Measurements from ENCODE around the gene GALNT7.
"Not testable (repeated sequence)": the region's sequence is repeated elsewhere in the genome, so short reads cannot be mapped to it uniquely, and the experiment has no call there.

Gene GALNT7

GRCh38 chr4:173166491-173166890, 2.1 kb upstream of the GALNT7 start:
- DNase-seq (ENCODE audit: low spot score), result no peak

- DNase-seq (ENCODE audit: low spot score), result peak; percentile 50
These were observed 734 bp upstream of the GALNT7 start for GRCh38 chr4:173167758-173168395.

- no peak for DNase-seq (ENCODE audit: low spot score)
These were observed 492 bp downstream of the GALNT7 start for GRCh38 chr4:173169178-173169427.

GRCh38 chr4:173169428-173170181, 994 bp downstream of the GALNT7 start:
- peak; percentile 52 for DNase-seq (ENCODE audit: low spot score)

DNA sequence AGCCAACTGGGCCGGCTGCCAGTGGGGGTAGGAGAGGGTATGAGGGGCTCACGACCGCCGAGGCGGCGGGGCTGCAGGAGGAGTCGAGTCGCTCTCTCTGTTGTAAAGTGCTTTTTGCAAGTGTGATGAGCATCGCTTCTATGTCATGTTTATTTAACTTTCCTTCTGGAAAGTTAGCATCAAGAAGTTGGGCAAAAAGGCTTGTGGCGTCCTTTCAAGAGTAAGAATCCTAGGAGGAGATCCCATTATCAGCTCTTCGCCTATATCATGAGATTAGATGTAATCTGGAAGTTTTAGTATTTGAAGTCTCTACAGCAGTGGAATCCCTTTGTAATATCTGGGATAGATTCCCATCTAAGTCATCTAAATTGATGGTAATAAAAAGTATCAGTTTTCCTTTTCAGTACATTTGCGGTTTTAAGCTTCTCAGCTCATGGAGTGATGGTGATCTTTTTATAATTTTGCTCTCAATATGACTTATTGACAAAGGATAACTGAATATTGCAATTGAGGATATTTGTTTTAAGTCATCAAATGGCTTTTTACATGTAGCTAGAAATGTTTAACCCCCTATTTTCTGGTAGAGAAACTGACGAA, 1.7 kb downstream of the GALNT7 start:
- no peak for DNase-seq (ENCODE audit: low spot score)

- peak; percentile 16 for DNase-seq (ENCODE audit: low spot score)
These were observed 2.5 kb downstream of the GALNT7 start for GRCh38 chr4:173171098-173171497.

DNA sequence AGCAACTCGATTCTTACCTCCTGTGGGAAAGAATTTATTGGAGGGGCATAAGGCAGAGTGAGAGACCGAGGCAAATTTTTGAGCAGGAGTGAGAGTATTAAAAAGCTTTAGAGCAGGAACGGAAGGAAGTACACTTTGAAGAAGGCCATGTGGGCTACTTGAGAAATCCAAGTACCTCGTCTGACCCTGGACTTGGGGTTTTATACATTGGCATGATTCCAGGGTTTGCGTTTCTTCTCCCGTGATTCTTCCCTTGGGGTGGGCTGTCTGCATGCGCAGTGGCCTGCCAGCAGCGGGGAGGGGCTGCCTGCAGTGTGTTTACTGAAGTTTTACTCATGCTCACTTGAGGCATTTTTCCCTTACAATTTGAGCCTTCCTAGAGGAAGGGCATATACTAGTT, 3.4 kb downstream of the GALNT7 start:
- DNase-seq (ENCODE audit: low spot score), result no peak

GRCh38 chr4:173174184-173174583, 5.6 kb downstream of the GALNT7 start:
- DNase-seq (ENCODE audit: low spot score), result no peak

GRCh38 chr4:173174594-173175012, 6.0 kb downstream of the GALNT7 start:
- DNase-seq (ENCODE audit: low spot score), result no peak

DNA sequence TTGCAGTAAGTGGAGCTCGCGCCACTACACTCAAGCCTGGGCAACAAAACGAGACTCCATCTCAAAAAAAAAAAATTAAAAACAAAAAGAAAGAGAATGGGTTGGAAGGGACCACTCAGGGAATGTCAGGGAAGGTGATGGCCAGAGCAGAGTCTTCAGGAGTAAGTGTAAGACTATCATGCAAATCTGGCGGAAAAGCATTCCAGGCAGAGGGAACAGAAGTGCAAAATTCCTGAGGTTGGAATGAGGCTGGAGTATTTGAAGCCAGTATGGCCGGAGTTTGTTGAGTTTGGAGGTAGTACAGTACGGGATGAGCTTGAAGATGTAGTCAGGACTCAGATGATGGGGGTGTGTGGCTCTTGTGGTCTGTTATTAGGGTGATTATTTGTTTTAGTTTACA, 7.4 kb downstream of the GALNT7 start:
- no peak for DNase-seq (ENCODE audit: low spot score)

- DNase-seq (ENCODE audit: low spot score), result no peak
These were observed 8.6 kb downstream of the GALNT7 start for GRCh38 chr4:173177232-173177631.

DNA sequence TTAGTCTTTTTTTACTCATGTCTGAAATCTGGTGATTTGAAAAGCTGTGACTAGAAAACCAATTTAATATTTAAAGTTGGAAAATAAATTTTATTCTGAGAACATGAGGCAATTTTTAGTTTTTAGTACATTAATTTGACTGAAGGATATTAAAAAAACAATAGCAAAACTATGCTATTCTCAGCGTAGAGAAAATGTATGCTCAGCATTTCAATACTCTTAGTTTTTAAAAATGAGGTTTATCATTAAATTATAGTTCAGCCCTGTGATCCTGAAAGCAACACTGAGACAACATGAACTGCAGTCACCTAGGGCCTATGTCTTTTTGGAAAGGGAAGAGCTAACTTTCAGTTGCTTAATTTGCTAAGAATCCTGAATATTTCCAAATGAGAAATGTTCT, 9.5 kb downstream of the GALNT7 start:
- DNase-seq (ENCODE audit: low spot score), result no peak

DNA sequence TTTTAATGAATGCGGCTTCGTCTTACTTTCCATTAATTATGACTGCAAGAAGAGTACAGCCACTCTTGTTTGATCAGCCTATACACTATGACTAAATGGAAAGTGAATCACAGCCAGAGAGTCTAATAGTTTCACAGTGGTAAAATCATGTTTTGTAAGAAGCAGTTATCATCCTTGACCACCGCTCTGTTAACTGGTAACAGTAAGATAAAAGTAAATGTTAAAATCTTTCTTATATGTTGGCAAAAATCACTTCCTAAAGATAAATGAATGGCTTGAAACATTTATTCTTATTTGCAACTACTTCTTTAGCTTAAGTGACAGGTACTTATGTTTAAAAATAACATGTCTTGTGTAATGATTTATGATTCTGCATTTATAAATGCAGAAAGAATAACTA, 13.2 kb downstream of the GALNT7 start:
- DNase-seq (ENCODE audit: low spot score), result no peak

- DNase-seq (ENCODE audit: low spot score), result no peak
These were observed 13.8 kb downstream of the GALNT7 start for GRCh38 chr4:173182403-173182802.

- DNase-seq (ENCODE audit: low spot score), result not testable (repeated sequence)
These were observed 15.1 kb downstream of the GALNT7 start for GRCh38 chr4:173183659-173184247.

DNA sequence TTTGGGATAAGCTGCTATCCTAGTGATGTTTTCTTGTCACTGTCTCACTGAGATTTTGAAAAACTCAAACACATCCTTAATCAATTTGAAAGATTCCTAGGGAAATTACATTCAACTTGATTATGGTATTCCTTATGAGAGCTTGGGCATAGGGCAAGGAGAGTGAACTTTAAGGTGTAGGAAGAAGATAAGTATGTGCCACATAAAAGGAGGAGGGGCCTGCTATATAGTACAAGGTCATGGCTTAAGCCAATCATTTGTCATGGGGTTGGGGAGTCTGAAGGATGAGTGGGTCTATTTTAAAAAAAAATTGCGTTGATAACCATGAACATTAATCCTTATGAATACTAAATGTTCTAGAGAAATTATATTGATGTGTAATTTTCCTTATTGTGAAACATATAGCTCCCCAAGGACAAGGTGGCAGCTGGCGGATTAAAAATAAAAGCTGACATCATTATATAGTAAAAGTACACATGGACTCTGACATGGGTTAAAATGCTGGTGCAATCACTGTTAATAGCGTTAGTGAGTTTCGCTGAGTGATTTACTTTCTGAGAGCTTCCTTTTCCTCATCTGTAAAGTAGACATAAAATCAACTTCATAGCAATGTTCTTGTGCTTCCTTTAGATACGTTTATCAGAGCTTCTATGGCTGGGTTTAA, 17.4 kb downstream of the GALNT7 start:
- no peak for DNase-seq (ENCODE audit: low spot score)

- no peak for DNase-seq (ENCODE audit: low spot score)
These were observed 19.1 kb downstream of the GALNT7 start for GRCh38 chr4:173187732-173188131.

DNA sequence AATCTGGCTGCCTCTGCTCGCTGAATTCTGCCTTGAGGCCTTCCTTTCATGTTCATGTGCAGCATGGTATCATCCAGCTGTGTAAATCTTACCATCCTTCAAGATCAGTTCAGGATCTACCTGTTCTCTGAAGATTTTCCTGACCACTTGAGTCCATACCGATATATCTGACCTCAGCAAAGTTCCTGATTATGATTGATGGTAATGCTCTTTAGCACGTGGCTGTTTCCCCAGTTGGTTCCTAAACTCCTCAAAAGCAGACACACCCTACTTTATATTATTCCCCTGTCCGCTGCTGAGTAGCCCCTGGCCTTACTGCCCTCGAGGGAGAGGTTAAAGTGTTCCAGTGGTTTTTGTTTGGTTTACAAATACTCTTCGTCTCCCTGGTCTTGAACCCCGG, 20.0 kb downstream of the GALNT7 start:
- no peak for DNase-seq (ENCODE audit: low spot score)

GRCh38 chr4:173189117-173189693, 20.6 kb downstream of the GALNT7 start:
- no peak for DNase-seq (ENCODE audit: low spot score)

DNA sequence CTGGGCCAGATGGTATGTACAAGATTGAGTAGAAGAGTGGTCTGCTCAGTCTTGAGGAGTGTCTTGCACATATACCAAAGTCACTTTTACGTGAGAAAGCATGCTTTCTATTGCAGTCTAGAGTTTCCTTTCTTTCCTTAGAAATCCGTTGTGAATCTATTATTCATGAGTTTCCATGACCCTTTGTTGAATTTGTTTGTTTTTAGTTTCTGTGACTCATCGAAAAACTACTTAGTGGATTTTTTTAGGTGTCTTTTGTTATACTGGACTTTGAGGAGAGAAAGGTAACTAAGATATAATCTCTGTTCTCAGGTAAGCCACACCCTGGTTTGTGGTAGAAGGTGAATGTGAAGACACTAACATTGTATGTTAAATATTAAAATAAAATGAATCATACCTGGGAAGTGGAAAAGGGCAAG, 23.0 kb downstream of the GALNT7 start:
- DNase-seq (ENCODE audit: low spot score), result peak; percentile 68

GRCh38 chr4:173192375-173193162, 24.0 kb downstream of the GALNT7 start:
- DNase-seq (ENCODE audit: low spot score), result no peak

- DNase-seq (ENCODE audit: low spot score), result no peak
These were observed 25.5 kb downstream of the GALNT7 start for GRCh38 chr4:173194157-173194556.
